DOHH2 (cell line): ENCODE measurements around the gene NXPH3.
"Not testable (repeated sequence)": the region's sequence is repeated elsewhere in the genome, so short reads cannot be mapped to it uniquely, and the experiment has no call there.

Experiments used
- H3F3A ChIP-seq: fragments of 200-600 bp; sonication (generic), shearing (Covaris generic); 2 replicates; pipeline ENCODE4 v1.6.0; 2016; ENCODE audit warnings: antibody characterized with exemption, mild to moderate bottlenecking; ENCODE audit not compliant: control insufficient read depth, insufficient read depth
- H3K27ac ChIP-seq: fragments of 200-600 bp; sonication (generic); 2 replicates; pipeline ENCODE4 v1.5.1; 2014; ENCODE audit warnings: low read depth, mild to moderate bottlenecking, low read length, moderate library complexity
- H3K27me3 ChIP-seq: fragments of 200-600 bp; sonication (generic); 2 replicates; pipeline ENCODE4 v1.6.1; 2014; ENCODE audit warnings: mild to moderate bottlenecking, low read length, mixed read lengths; ENCODE audit not compliant: control insufficient read depth
- H3K36me3 ChIP-seq: fragments of 200-600 bp; sonication (generic); 2 replicates; pipeline ENCODE4 v1.6.1; 2014; ENCODE audit warnings: mild to moderate bottlenecking, low read length, moderate library complexity, mixed read lengths; ENCODE audit not compliant: control insufficient read depth
- H3K4me1 ChIP-seq: fragments of 200-600 bp; sonication (generic); 2 replicates; pipeline ENCODE4 v1.6.1; 2014; ENCODE audit warnings: mild to moderate bottlenecking, low read length, mixed read lengths; ENCODE audit not compliant: control insufficient read depth
- H3K4me2 ChIP-seq: fragments of 200-600 bp; sonication (generic); 2 replicates; pipeline ENCODE4 v1.6.0; 2014; ENCODE audit warnings: mild to moderate bottlenecking, low read length, moderate library complexity
- H3K4me3 ChIP-seq: fragments of 200-600 bp; sonication (generic); 2 replicates; pipeline ENCODE4 v1.5.1; 2014; ENCODE audit warnings: mild to moderate bottlenecking, low read length, mixed read lengths
- H3K79me2 ChIP-seq: fragments of 200-600 bp; sonication (generic); 2 replicates; pipeline ENCODE4 v1.6.1; 2014; ENCODE audit warnings: mild to moderate bottlenecking, low read length, mixed read lengths; ENCODE audit not compliant: control insufficient read depth
- H3K9me2 ChIP-seq: fragments of 200-600 bp; sonication (generic); replicated peaks from 2 replicates; pipeline ENCODE4 v1.6.1; 2014; ENCODE audit warnings: mild to moderate bottlenecking, low read length, mixed read lengths; ENCODE audit not compliant: control insufficient read depth
- H3K9me3 ChIP-seq: fragments of 200-600 bp; sonication (generic); 2 replicates; pipeline ENCODE4 v1.6.1; 2014; ENCODE audit warnings: antibody characterized with exemption, low read length, mixed read lengths; ENCODE audit not compliant: control insufficient read depth, insufficient read depth
- H4K20me1 ChIP-seq: fragments of 200-600 bp; sonication (generic); 2 replicates; pipeline ENCODE4 v1.6.0; 2014; ENCODE audit warnings: low read depth, mild to moderate bottlenecking, antibody characterized with exemption, low read length, moderate library complexity; ENCODE audit not compliant: control insufficient read depth, insufficient read depth
- EZH2phosphoT487 ChIP-seq: fragments of 200-600 bp; sonication (generic); IDR thresholded peaks from 2 replicates; pipeline ENCODE4 v1.6.1; 2017; ENCODE audit warnings: borderline replicate concordance, mild to moderate bottlenecking, antibody characterized with exemption, low read length, moderate library complexity, mixed read lengths
- TF ChIP-seq, protein P1 (sequence below): fragments of 200-600 bp; sonication (generic); IDR thresholded peaks from one replicate; pipeline ENCODE4 v1.5.1; 2014; ENCODE audit warnings: antibody characterized with exemption, mild to moderate bottlenecking, low read depth, low read length; ENCODE audit not compliant: poor library complexity, severe bottlenecking

NXPH3 gene

DNA sequence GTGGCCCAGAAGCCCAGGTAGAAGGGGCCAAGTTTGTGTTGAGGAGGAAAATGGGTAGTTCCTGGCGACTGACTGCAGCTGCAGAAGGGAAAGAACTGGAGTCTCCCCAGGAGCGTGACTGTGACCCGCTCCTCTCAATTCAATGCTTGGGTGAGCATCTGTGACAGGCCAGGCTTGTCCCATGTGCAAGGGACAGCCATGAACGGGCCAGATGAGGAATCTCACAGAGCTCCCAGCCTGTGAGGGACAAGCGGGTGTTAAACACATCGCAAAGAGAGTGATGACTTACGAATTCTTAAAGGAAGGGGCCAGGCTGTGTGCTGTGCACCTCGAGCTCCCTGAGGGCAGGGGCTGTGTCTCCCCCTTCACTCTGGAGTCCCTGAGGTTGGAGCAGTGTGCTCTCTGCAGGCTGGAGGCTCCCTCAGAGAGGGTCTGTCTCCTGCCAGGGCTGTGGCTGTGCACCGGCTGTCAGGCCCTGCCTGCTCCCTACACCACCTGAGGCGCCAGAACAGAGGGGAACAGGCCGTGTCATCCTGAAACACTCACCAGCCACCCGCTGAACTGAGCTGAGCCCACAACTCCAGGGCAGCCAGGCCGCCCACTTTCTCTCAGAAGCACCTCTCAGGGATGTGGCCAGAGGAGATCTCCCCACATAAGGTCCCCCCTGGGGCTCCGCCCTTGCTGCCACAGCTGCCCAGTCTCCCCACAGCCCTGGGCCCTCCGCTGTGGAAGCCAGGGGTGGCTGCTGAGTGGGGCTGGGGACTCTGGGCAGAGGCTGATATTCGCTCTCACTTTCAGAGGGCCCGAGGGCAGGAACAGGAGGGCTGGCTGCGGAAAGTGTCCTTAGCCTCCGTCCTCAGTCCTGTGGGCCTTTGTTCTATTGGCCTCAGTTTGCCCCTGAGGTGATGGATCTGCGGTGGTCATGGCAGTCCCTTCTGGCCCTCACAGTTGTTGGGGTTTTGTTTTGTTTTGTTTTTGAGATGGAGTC lies 25.7 kb upstream of the NXPH3 start:
- H3K4me1 ChIP-seq, result peaks cover 6% of the 10 kb centered on the region
- no peaks in the 10 kb centered on the region for H3K36me3 ChIP-seq
- no peaks in the 10 kb centered on the region for H3F3A ChIP-seq
- H3K79me2 ChIP-seq, result no peaks in the 10 kb centered on the region
- H3K4me2 ChIP-seq, result no peak overlapping the region
- H4K20me1 ChIP-seq, result no peaks in the 10 kb centered on the region
- H3K27me3 ChIP-seq, result no peaks in the 10 kb centered on the region
- TF ChIP-seq, protein P1, sequence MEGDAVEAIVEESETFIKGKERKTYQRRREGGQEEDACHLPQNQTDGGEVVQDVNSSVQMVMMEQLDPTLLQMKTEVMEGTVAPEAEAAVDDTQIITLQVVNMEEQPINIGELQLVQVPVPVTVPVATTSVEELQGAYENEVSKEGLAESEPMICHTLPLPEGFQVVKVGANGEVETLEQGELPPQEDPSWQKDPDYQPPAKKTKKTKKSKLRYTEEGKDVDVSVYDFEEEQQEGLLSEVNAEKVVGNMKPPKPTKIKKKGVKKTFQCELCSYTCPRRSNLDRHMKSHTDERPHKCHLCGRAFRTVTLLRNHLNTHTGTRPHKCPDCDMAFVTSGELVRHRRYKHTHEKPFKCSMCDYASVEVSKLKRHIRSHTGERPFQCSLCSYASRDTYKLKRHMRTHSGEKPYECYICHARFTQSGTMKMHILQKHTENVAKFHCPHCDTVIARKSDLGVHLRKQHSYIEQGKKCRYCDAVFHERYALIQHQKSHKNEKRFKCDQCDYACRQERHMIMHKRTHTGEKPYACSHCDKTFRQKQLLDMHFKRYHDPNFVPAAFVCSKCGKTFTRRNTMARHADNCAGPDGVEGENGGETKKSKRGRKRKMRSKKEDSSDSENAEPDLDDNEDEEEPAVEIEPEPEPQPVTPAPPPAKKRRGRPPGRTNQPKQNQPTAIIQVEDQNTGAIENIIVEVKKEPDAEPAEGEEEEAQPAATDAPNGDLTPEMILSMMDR, result no peak
- no peak for TF ChIP-seq EZH2phosphoT487
- H3K9me3 ChIP-seq, result no peaks in the 10 kb centered on the region
- no peak overlapping the region for H3K4me3 ChIP-seq
- no peak overlapping the region for H3K27ac ChIP-seq
- no peaks in the 10 kb centered on the region for H3K9me2 ChIP-seq

DNA sequence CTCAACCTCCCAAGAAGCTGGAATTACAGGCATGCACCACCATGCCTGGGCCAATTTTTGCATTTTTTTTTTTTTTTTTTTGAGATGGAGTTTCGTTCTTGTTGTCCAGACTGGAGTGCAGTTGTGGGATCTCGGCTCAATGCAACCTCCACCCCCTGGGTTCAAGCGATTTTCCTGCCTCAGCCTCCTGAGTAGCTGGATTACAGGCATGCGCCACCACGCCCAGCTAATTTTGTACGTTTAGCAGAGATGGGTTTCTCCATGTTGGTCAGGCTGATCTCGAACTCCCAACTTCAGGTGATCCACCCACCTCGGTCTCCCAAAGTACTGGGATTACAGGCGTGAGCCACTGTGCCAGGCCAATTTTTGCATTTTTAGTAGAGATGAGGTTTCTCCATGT lies 24.9 kb upstream of the NXPH3 start:
- not testable (repeated sequence) for H4K20me1 ChIP-seq, H3F3A ChIP-seq, H3K9me3 ChIP-seq, H3K36me3 ChIP-seq, H3K27ac ChIP-seq, H3K9me2 ChIP-seq, H3K79me2 ChIP-seq, H3K4me2 ChIP-seq, H3K4me1 ChIP-seq, H3K4me3 ChIP-seq, H3K27me3 ChIP-seq

GRCh38 chr17:49551221-49552069 lies 24.2 kb upstream of the NXPH3 start:
- no peaks in the 10 kb centered on the region for H3F3A ChIP-seq
- H4K20me1 ChIP-seq, result no peaks in the 10 kb centered on the region
- H3K79me2 ChIP-seq, result no peaks in the 10 kb centered on the region
- H3K4me3 ChIP-seq, result no peak overlapping the region
- H3K4me1 ChIP-seq, result peaks cover 10% of the 10 kb centered on the region
- no peaks in the 10 kb centered on the region for H3K36me3 ChIP-seq
- no peaks in the 10 kb centered on the region for H3K9me2 ChIP-seq
- H3K4me2 ChIP-seq, result no peak overlapping the region
- no peaks in the 10 kb centered on the region for H3K9me3 ChIP-seq
- no peaks in the 10 kb centered on the region for H3K27me3 ChIP-seq
- TF ChIP-seq, protein P1, result no peak
- no peak for TF ChIP-seq EZH2phosphoT487
- H3K27ac ChIP-seq, result no peak overlapping the region
